Measurements from ENCODE around the gene MVB12B. TPM values are rescaled to one million over a fixed set of nuclear protein-coding genes. Genes with fewer than 3 reads are reported as not detected.

Gene MVB12B
- total RNA-seq, 4 donors from 2014 or later: 15.7 to 27.3 (median 22.7) TPM

GRCh38 chr9:126342621-126343031 lies 16.0 kb downstream of the MVB12B start:
- Histone ChIP-seq H3K9me3 (no peaks in the 10 kb centered on the region), H3K36me3 (no peaks in the 10 kb centered on the region), H3K4me3 (no peak overlapping the region), H3K4me1 (peaks cover 11 to 41% (median 25%) of the 10 kb centered on the region in 4 donors), H3K27ac (peak overlapping the region; percentile 22 to 69 (median 49)), H3K27me3 (no peaks in the 10 kb centered on the region)
- 82% methylated on average over 8 of the region's 10 CpGs; no CpG with 5 or more reads in 1 of the 2 donors for WGBS, 2 donors (ENCODE audit: low coverage in 1 of 2)
- no peak for DNase-seq
- TF ChIP-seq CTCF (IDR thresholded peaks at IDR 0.05) (no peak), POLR2AphosphoS5 (IDR thresholded peaks at IDR 0.05) (no peak), POLR2A (IDR thresholded peaks at IDR 0.05) (no peak), EP300 (IDR thresholded peaks at IDR 0.05; ENCODE audit: low read depth) (no peak)
- in situ Hi-C loops (cut with MboI; ENCODE audit: low pct_ligation_motif_present in 1 of 4, low pct_unique_long_range_greater_than_20kb in 1 of 4, low sequenced_read_pairs in 3 of 4) (no loop called here), intact Hi-C loops (cut with DNase I; ENCODE audit: low total_unique reads) (no loop called here)

- DNase-seq: peak; percentile 50
- TF ChIP-seq POLR2A (IDR thresholded peaks at IDR 0.05): no peak
- TF ChIP-seq POLR2AphosphoS5 (IDR thresholded peaks at IDR 0.05): peak in 2 of 3 donors; percentile 42 to 72
- peak in 4 of 5 experiments; percentile 30 to 71 (median 42) for TF ChIP-seq CTCF (IDR thresholded peaks at IDR 0.05)
- no peak for TF ChIP-seq EP300 (IDR thresholded peaks at IDR 0.05; ENCODE audit: low read depth)
- Histone ChIP-seq H3K36me3 (no peaks in the 10 kb centered on the region), H3K9me3 (no peaks in the 10 kb centered on the region), H3K27ac (peak overlapping the region; percentile 37 to 69 (median 49)), H3K4me1 (peaks cover 17 to 48% (median 31%) of the 10 kb centered on the region in 4 donors), H3K27me3 (no peaks in the 10 kb centered on the region), H3K4me3 (no peak overlapping the region)
- intact Hi-C loops (cut with DNase I; ENCODE audit: low total_unique reads) (no loop called here), in situ Hi-C loops (cut with MboI; ENCODE audit: low pct_ligation_motif_present in 1 of 4, low pct_unique_long_range_greater_than_20kb in 1 of 4, low sequenced_read_pairs in 3 of 4) (no loop called here)
- 17 to 52% methylated on average over 2 to 6 of the region's 6 CpGs for WGBS, 2 donors (ENCODE audit: low coverage in 1 of 2)
These were observed 16.7 kb downstream of the MVB12B start for GRCh38 chr9:126343271-126343700.

GRCh38 chr9:126346031-126346430 lies 19.4 kb downstream of the MVB12B start:
- intact Hi-C loops (cut with DNase I; ENCODE audit: low total_unique reads) (no loop called here), in situ Hi-C loops (cut with MboI; ENCODE audit: low pct_ligation_motif_present in 1 of 4, low pct_unique_long_range_greater_than_20kb in 1 of 4, low sequenced_read_pairs in 3 of 4) (no loop called here)
- TF ChIP-seq POLR2AphosphoS5 (IDR thresholded peaks at IDR 0.05) (no peak), EP300 (IDR thresholded peaks at IDR 0.05; ENCODE audit: low read depth) (no peak), CTCF (IDR thresholded peaks at IDR 0.05) (no peak), POLR2A (IDR thresholded peaks at IDR 0.05) (no peak)
- H3K4me1 ChIP-seq: peaks cover 19 to 54% (median 39%) of the 10 kb centered on the region in 4 donors
- no peaks in the 10 kb centered on the region for H3K36me3 ChIP-seq
- no peak for DNase-seq
- no peak overlapping the region for H3K4me3 ChIP-seq
- no peak overlapping the region for H3K27ac ChIP-seq
- no peaks in the 10 kb centered on the region for H3K27me3 ChIP-seq
- peaks cover 0 to 2% of the 10 kb centered on the region in 2 donors for H3K9me3 ChIP-seq
- 86 to 90% methylated on average over 5 to 9 of the region's 9 CpGs for WGBS, 2 donors (ENCODE audit: low coverage in 1 of 2)

- intact Hi-C loops (cut with DNase I; ENCODE audit: low total_unique reads) (no loop called here), in situ Hi-C loops (cut with MboI; ENCODE audit: low pct_ligation_motif_present in 1 of 4, low pct_unique_long_range_greater_than_20kb in 1 of 4, low sequenced_read_pairs in 3 of 4) (no loop called here)
- peak overlapping the region; percentile 67 to 87 (median 82) for H3K27ac ChIP-seq
- 90% methylated on average over 2 to 5 of the region's 5 CpGs for WGBS, 2 donors (ENCODE audit: low coverage in 1 of 2)
- TF ChIP-seq POLR2A (IDR thresholded peaks at IDR 0.05): no peak
- no peak for TF ChIP-seq CTCF (IDR thresholded peaks at IDR 0.05)
- TF ChIP-seq EP300 (IDR thresholded peaks at IDR 0.05; ENCODE audit: low read depth): no peak
- TF ChIP-seq POLR2AphosphoS5 (IDR thresholded peaks at IDR 0.05): no peak
- H3K4me3 ChIP-seq: no peak overlapping the region
- peaks cover 0 to 4% of the 10 kb centered on the region in 2 donors for H3K9me3 ChIP-seq
- H3K27me3 ChIP-seq: no peaks in the 10 kb centered on the region
- no peak for DNase-seq
- peaks cover 20 to 48% (median 38%) of the 10 kb centered on the region in 4 donors for H3K4me1 ChIP-seq
- no peaks in the 10 kb centered on the region for H3K36me3 ChIP-seq
These were observed 20.5 kb downstream of the MVB12B start for GRCh38 chr9:126347093-126347492.
